D721Med (cell line): ENCODE results near the gene RALA.

Experiments used
- DNase-seq: peaks from one replicate; pipeline ENCODE4 v3.0.0; 2011; ENCODE audit warnings: low spot score; ENCODE audit not compliant: insufficient read length
- FAIRE-seq: peaks from 2 replicates; lab custom pipeline; 2011; peaks lifted over from hg19 to GRCh38; lab: Jason Lieb, UNC
- CTCF ChIP-seq: IDR thresholded peaks from 2 replicates; pipeline ENCODE4 v1.5.1; 2012; ENCODE audit warnings: mild to moderate bottlenecking, control low read depth; ENCODE audit not compliant: insufficient read depth; ENCODE audit errors: missing control alignments

The RALA gene

GRCh38 chr7:39645482-39646407 lies 22.4 kb downstream of the RALA start:
- no peak for DNase-seq

GRCh38 chr7:39647816-39648215 lies 24.4 kb downstream of the RALA start:
- FAIRE-seq (no peak), DNase-seq (no peak)
- TF ChIP-seq CTCF, result no peak

More at GRCh38 chr7:39645482-39646407, 22.4 kb downstream of the RALA start:
- TF ChIP-seq CTCF, result no peak
- FAIRE-seq, result no peak

- TF ChIP-seq CTCF, result no peak
- DNase-seq (no peak), FAIRE-seq (no peak)
Measured at GRCh38 chr7:39650676-39651075, 27.3 kb downstream of the RALA start.

- no peak for TF ChIP-seq CTCF
- no peak for DNase-seq
- FAIRE-seq, result no peak
Measured at GRCh38 chr7:39651265-39651664, 27.9 kb downstream of the RALA start.

- FAIRE-seq (no peak), DNase-seq (no peak)
- TF ChIP-seq CTCF, result no peak
Measured at GRCh38 chr7:39656415-39656814, 33.0 kb downstream of the RALA start.

GRCh38 chr7:39659356-39660013 lies 36.1 kb downstream of the RALA start:
- no peak for DNase-seq
- TF ChIP-seq CTCF, result no peak
- FAIRE-seq, result peak; percentile 16
